Lower lobe of right lung (tissue), 2 donors: ENCODE data around the gene RSAD1. TPM values are rescaled to one million over a fixed set of nuclear protein-coding genes. Genes with fewer than 3 reads are reported as not detected.

Experiments
- ATAC-seq, 2 donors: fragments of 200-7000 bp; cut with Tn5 transposase; one replicate each; pipeline ENCODE4 v1.9.1; 2020 to 2022; ENCODE audit warnings: mild to moderate bottlenecking in 2 of 2, moderate library complexity in 2 of 2
- DNase-seq: peaks from one replicate; pipeline ENCODE4 v3.0.0-alpha.2; 2020
- H3K27ac ChIP-seq: fragments of 200-600 bp; one replicate; pipeline ENCODE4 v1.8.0; 2022
- H3K27me3 ChIP-seq: fragments of 200-600 bp; one replicate; pipeline ENCODE4 v1.8.0; 2022; ENCODE audit warnings: low read depth
- H3K36me3 ChIP-seq: fragments of 200-600 bp; one replicate; pipeline ENCODE4 v1.8.0; 2022; ENCODE audit warnings: mild to moderate bottlenecking
- H3K4me1 ChIP-seq: fragments of 200-600 bp; one replicate; pipeline ENCODE4 v1.8.0; 2022
- H3K4me3 ChIP-seq: fragments of 200-600 bp; one replicate; pipeline ENCODE4 v1.8.0; 2022; ENCODE audit warnings: mild to moderate bottlenecking
- H3K9me3 ChIP-seq: fragments of 200-600 bp; one replicate; pipeline ENCODE4 v1.8.0; 2022
- CTCF ChIP-seq: fragments of 200-600 bp; IDR thresholded peaks from one replicate; pipeline ENCODE4 v1.8.0; 2022; ENCODE audit warnings: antibody characterized with exemption, mild to moderate bottlenecking
- intact Hi-C: fragments of 100-400 bp; cut with DNase I; formaldehyde crosslinking; loops from one replicate; pipeline ENCODE4 v1.11.0; 2022
- total RNA-seq: library from RNA; stranded (reverse); fragmentation: NEBNext Ultra II Directional; extraction: Animal tissue kit (Norgen Biotek cat#: 25700); gene quantifications from one replicate; pipeline ENCODE4 v1.2.1, GENCODE V29; 2021
- donor health status: DM: no; HTN: yes; CAD: no; lungs with severe emphysema.

RSAD1 gene
- total RNA-seq, 1 donor from 2014 or later: 29.2 TPM

- intact Hi-C loops: no loop called here
- no peak for DNase-seq
- peaks cover 13% of the 10 kb centered on the region for H3K4me1 ChIP-seq
Measured at GRCh38 chr17:50527949-50528474, 49.4 kb downstream of the RSAD1 start.

GRCh38 chr17:50529849-50530248 is 51.2 kb downstream of the RSAD1 start:
- intact Hi-C loops: no loop called here
- H3K36me3 ChIP-seq: no peaks in the 10 kb centered on the region
- no peak for TF ChIP-seq CTCF
- no peaks in the 10 kb centered on the region for H3K9me3 ChIP-seq
- peaks cover 46% of the 10 kb centered on the region for H3K27me3 ChIP-seq
- ATAC-seq: no peak
- no peak overlapping the region for H3K27ac ChIP-seq
- no peak for DNase-seq
- no peak overlapping the region for H3K4me3 ChIP-seq
- peaks cover 29% of the 10 kb centered on the region for H3K4me1 ChIP-seq

More at GRCh38 chr17:50527949-50528474, 49.4 kb downstream of the RSAD1 start:
- Histone ChIP-seq H3K27ac (no peak overlapping the region), H3K9me3 (no peaks in the 10 kb centered on the region), H3K4me3 (no peak overlapping the region), H3K36me3 (no peaks in the 10 kb centered on the region), H3K27me3 (peaks cover 33% of the 10 kb centered on the region)
- TF ChIP-seq CTCF: no peak
- ATAC-seq: no peak

GRCh38 chr17:50531428-50532025 is 52.9 kb downstream of the RSAD1 start:
- no peak for ATAC-seq
- H3K27ac ChIP-seq: no peak overlapping the region
- H3K4me1 ChIP-seq: peaks cover 29% of the 10 kb centered on the region
- peaks cover 46% of the 10 kb centered on the region for H3K27me3 ChIP-seq
- H3K9me3 ChIP-seq: no peaks in the 10 kb centered on the region
- H3K4me3 ChIP-seq: no peak overlapping the region
- TF ChIP-seq CTCF: no peak
- DNase-seq: no peak
- intact Hi-C loops: no loop called here
- H3K36me3 ChIP-seq: no peaks in the 10 kb centered on the region

GRCh38 chr17:50532452-50533024 is 53.9 kb downstream of the RSAD1 start, which contains the start of gene EPN3:
Gene EPN3, plus strand, starts transcription at chr17:50532735. Its CDS starts 3,822 bp downstream, at chr17:50536557.
- intact Hi-C loops: no loop called here
- peak within 1 kb of the TSS; percentile 23 for H3K4me3 ChIP-seq
- peaks cover 29% of the 10 kb centered on the region for H3K4me1 ChIP-seq
- no peaks in the 10 kb centered on the region for H3K9me3 ChIP-seq
- H3K27ac ChIP-seq: no peak within 1 kb of the TSS
- TF ChIP-seq CTCF: no peak
- peaks cover 46% of the 10 kb centered on the region for H3K27me3 ChIP-seq
- ATAC-seq: peak; percentile 74 to 77
- no peaks in the 10 kb centered on the region for H3K36me3 ChIP-seq
- peak; percentile 75 for DNase-seq

- Histone ChIP-seq H3K27me3 (peaks cover 46% of the 10 kb centered on the region), H3K27ac (no peak overlapping the region), H3K9me3 (no peaks in the 10 kb centered on the region), H3K4me1 (peaks cover 29% of the 10 kb centered on the region), H3K36me3 (no peaks in the 10 kb centered on the region), H3K4me3 (no peak overlapping the region)
- ATAC-seq (no peak), DNase-seq (no peak)
- intact Hi-C loops: no loop called here
- no peak for TF ChIP-seq CTCF
Measured at GRCh38 chr17:50533185-50533584, 54.5 kb downstream of the RSAD1 start.
